ENCODE measurements around the gene ZNF444.

ZNF444 gene

GRCh38 chr19:56125806-56126590 lies 15.1 kb upstream of the ZNF444 start:
- peaks cover 9% of the 10 kb centered on the region for H3K36me3 Mint-ChIP-seq
- no peak overlapping the region for H3K4me3 Mint-ChIP-seq
- DNase-seq (ENCODE audit: low spot score in 2 of 2) (no peak), ATAC-seq (no peak)
- H3K9me3 Mint-ChIP-seq = no peaks in the 10 kb centered on the region
- H3K4me1 Mint-ChIP-seq = no peaks in the 10 kb centered on the region
- no peak overlapping the region for H3K27ac Mint-ChIP-seq

GRCh38 chr19:56126983-56127780 lies 13.9 kb upstream of the ZNF444 start:
- ATAC-seq (peak; percentile 36), DNase-seq (ENCODE audit: low spot score in 2 of 2) (no peak)
- no peak overlapping the region for H3K4me3 Mint-ChIP-seq
- no peaks in the 10 kb centered on the region for H3K9me3 Mint-ChIP-seq
- H3K4me1 Mint-ChIP-seq = no peaks in the 10 kb centered on the region
- no peak overlapping the region for H3K27ac Mint-ChIP-seq
- no peaks in the 10 kb centered on the region for H3K36me3 Mint-ChIP-seq

DNA sequence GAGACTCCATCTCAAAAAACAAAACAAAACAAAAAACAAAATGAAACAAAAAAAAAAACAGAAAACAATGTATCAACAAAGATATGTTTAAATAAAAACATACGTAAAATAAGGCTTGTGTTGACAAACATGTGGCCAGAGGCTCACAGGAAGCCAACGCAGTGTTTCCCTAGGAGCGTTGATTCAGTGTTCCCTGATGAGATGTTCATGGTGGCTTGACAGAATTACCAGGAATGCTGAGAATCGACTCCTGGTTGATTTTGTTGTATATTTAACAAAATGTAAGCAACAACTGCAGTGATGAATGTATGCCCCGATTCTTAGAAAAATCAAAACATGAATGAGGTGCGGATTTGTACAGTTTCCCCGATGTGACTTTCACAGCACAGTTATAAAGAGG lies 11.1 kb upstream of the ZNF444 start:
- Mint-ChIP-seq H3K27ac (no peak overlapping the region), H3K4me3 (no peak overlapping the region), H3K9me3 (no peaks in the 10 kb centered on the region), H3K4me1 (no peaks in the 10 kb centered on the region), H3K36me3 (no peaks in the 10 kb centered on the region)
- ATAC-seq = no peak
- no peak for DNase-seq (ENCODE audit: low spot score in 2 of 2)

- Mint-ChIP-seq H3K4me3 (no peak overlapping the region), H3K27ac (no peak overlapping the region), H3K9me3 (no peaks in the 10 kb centered on the region), H3K36me3 (no peaks in the 10 kb centered on the region), H3K4me1 (no peaks in the 10 kb centered on the region)
- DNase-seq (ENCODE audit: low spot score in 2 of 2) (no peak), ATAC-seq (no peak)
Observed at GRCh38 chr19:56131651-56132050, 9.4 kb upstream of the ZNF444 start.

DNA sequence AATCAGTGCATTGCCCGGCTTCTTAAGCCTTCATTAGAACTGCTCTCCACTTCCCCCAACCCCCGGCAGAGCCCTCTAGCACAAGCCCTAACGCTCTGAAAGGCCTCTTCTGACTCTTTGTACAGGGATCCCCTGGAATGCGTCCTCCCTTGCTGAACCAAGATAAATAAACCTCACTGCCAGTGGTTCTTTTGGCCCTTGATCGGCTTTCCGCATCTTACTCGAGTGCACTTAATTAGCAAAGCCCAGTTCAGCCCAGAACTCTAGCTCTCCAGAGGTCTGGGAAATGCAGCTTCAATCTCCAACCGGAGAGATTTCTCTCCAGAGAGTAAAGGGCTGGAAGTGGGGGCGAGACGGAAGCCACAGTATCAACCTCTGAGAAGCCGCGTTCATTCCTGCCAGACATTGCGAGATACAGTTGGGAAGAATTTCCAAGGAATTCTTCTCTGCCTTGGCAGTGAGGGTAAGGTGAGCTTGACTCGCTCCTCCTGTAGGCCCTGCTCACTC lies 8.7 kb upstream of the ZNF444 start:
- no peak for DNase-seq (ENCODE audit: low spot score in 2 of 2)
- no peak for ATAC-seq
- Mint-ChIP-seq H3K9me3 (no peaks in the 10 kb centered on the region), H3K4me1 (no peaks in the 10 kb centered on the region), H3K36me3 (no peaks in the 10 kb centered on the region), H3K27ac (no peak overlapping the region), H3K4me3 (no peak overlapping the region)

- Mint-ChIP-seq H3K4me1 (no peaks in the 10 kb centered on the region), H3K27ac (no peak overlapping the region), H3K9me3 (no peaks in the 10 kb centered on the region), H3K36me3 (peaks cover 4% of the 10 kb centered on the region), H3K4me3 (no peak overlapping the region)
- ATAC-seq (peak; percentile 45), DNase-seq (ENCODE audit: low spot score in 2 of 2) (no peak)
Observed at GRCh38 chr19:56133858-56134653, 7.0 kb upstream of the ZNF444 start.

DNA sequence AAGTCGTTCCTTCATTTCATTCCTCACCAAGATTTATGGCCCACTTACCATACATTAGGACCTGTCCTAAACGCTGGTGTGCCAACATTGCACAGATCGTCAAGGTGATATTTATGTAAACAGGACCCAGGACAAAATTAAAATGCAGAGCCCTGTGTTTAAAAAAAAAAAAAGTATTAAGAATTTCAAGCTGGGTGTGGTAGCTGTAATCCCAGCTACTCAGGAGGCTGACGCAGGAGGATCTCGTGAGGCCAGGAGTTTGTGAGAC lies 6.5 kb upstream of the ZNF444 start:
- Mint-ChIP-seq H3K4me3 (no peak overlapping the region), H3K9me3 (no peaks in the 10 kb centered on the region), H3K4me1 (peaks cover 2% of the 10 kb centered on the region), H3K27ac (no peak overlapping the region), H3K36me3 (peaks cover 4% of the 10 kb centered on the region)
- ATAC-seq (no peak), DNase-seq (ENCODE audit: low spot score in 2 of 2) (no peak)

DNA sequence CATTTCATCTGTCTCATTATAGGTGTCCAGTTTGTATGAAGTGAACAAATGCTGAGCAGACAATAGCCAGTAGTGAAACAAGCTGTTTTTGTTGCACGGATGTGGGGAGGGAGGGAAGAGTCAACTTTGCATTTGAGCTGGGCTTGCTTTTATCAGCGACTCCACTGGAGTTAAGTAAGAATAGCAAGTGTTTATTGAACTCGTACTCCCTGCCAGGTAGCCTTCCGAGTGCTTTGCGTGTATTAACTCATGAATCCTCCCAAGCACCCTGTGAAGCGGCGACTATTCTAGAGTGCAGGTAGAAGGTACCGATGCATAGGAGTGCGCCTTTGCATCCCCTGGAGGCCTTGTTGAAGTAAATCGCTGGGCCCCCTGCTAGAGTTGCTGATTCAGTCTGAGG lies 4.7 kb upstream of the ZNF444 start:
- H3K36me3 Mint-ChIP-seq = peaks cover 21% of the 10 kb centered on the region
- ATAC-seq = no peak
- H3K27ac Mint-ChIP-seq = no peak overlapping the region
- no peaks in the 10 kb centered on the region for H3K9me3 Mint-ChIP-seq
- no peak for DNase-seq (ENCODE audit: low spot score in 2 of 2)
- H3K4me1 Mint-ChIP-seq = peaks cover 17% of the 10 kb centered on the region
- no peak overlapping the region for H3K4me3 Mint-ChIP-seq

GRCh38 chr19:56137405-56137804 lies 3.7 kb upstream of the ZNF444 start:
- ATAC-seq (no peak), DNase-seq (ENCODE audit: low spot score in 2 of 2) (no peak)
- Mint-ChIP-seq H3K4me1 (peaks cover 23% of the 10 kb centered on the region), H3K4me3 (no peak overlapping the region), H3K9me3 (no peaks in the 10 kb centered on the region), H3K27ac (no peak overlapping the region), H3K36me3 (peaks cover 21% of the 10 kb centered on the region)

DNA sequence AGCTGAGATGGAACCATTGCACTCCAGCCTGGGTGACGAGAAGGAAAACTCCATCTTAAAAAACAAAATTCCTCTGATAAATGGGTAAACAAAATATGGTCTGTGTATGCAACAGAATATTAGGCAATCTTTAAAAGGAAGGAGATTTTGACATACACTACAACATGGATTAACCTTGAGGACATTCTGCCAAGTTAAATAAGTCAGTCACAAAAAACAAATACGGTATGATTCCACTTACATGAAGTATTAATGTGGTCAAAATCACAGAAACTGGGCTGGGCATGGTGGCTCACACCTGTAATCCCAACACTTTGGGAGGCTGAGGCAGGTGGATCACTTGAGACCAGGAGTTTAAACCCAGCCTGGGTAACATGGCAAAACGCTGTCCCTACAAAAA lies 3.0 kb upstream of the ZNF444 start:
- ATAC-seq = no peak
- Mint-ChIP-seq H3K4me1 (peaks cover 29% of the 10 kb centered on the region), H3K36me3 (peaks cover 21% of the 10 kb centered on the region), H3K9me3 (no peaks in the 10 kb centered on the region), H3K27ac (no peak overlapping the region), H3K4me3 (peak overlapping the region; percentile 96)
- DNase-seq (ENCODE audit: low spot score in 2 of 2) = no peak

GRCh38 chr19:56139847-56140582 lies 1.1 kb upstream of the ZNF444 start:
- H3K4me1 Mint-ChIP-seq = peaks cover 46% of the 10 kb centered on the region
- H3K27ac Mint-ChIP-seq = peak overlapping the region; percentile 98
- no peak for ATAC-seq
- H3K9me3 Mint-ChIP-seq = no peaks in the 10 kb centered on the region
- peaks cover 21% of the 10 kb centered on the region for H3K36me3 Mint-ChIP-seq
- no peak for DNase-seq (ENCODE audit: low spot score in 2 of 2)
- peak overlapping the region; percentile 96 for H3K4me3 Mint-ChIP-seq

- no peaks in the 10 kb centered on the region for H3K9me3 Mint-ChIP-seq
- DNase-seq (ENCODE audit: low spot score in 2 of 2) (no peak), ATAC-seq (no peak)
- peaks cover 46% of the 10 kb centered on the region for H3K4me1 Mint-ChIP-seq
- peak overlapping the region; percentile 96 for H3K4me3 Mint-ChIP-seq
- peaks cover 26% of the 10 kb centered on the region for H3K36me3 Mint-ChIP-seq
- H3K27ac Mint-ChIP-seq = peak overlapping the region; percentile 98
Observed at GRCh38 chr19:56141417-56141993, 418 bp downstream of the ZNF444 start.

- Mint-ChIP-seq H3K4me1 (peaks cover 46% of the 10 kb centered on the region), H3K9me3 (no peaks in the 10 kb centered on the region), H3K27ac (peak overlapping the region; percentile 98), H3K36me3 (peaks cover 30% of the 10 kb centered on the region), H3K4me3 (peak overlapping the region; percentile 96)
- ATAC-seq = no peak
- no peak for DNase-seq (ENCODE audit: low spot score in 2 of 2)
Observed at GRCh38 chr19:56142087-56142787, 1.1 kb downstream of the ZNF444 start.

GRCh38 chr19:56142897-56143434 lies 1.9 kb downstream of the ZNF444 start:
- Mint-ChIP-seq H3K36me3 (peaks cover 37% of the 10 kb centered on the region), H3K27ac (no peak overlapping the region), H3K4me3 (no peak overlapping the region), H3K4me1 (peaks cover 46% of the 10 kb centered on the region), H3K9me3 (no peaks in the 10 kb centered on the region)
- ATAC-seq = no peak
- DNase-seq (ENCODE audit: low spot score in 2 of 2) = no peak
